B cell (primary cell): ENCODE data around the gene RIC3.

Experiments used
- CTCF ChIP-seq: fragments of 200-600 bp; IDR thresholded peaks from one replicate; pipeline ENCODE4 v1.8.0; 2022; ENCODE audit warnings: antibody characterized with exemption, mild to moderate bottlenecking
- EZH2 ChIP-seq: IDR thresholded peaks from 2 replicates; pipeline ENCODE4 v1.6.1; 2012; ENCODE audit warnings: borderline replicate concordance, low read depth, mild to moderate bottlenecking, moderate library complexity, low read length; ENCODE audit not compliant: insufficient read depth, poor library complexity, severe bottlenecking

- no peak for TF ChIP-seq CTCF
- no peak for TF ChIP-seq EZH2
Observed at GRCh38 chr11:8204025-8204424, 35.2 kb upstream of the RIC3 start.
